SK-N-MC (cell line): ENCODE measurements around the gene CDH4.

Experiments used
- EZH2 ChIP-seq: fragments of 200-600 bp; sonication (generic); IDR thresholded peaks from one replicate; pipeline ENCODE4 v1.6.1; 2017; ENCODE audit warnings: antibody characterized with exemption
- POLR2AphosphoS5 ChIP-seq: IDR thresholded peaks from 2 replicates; pipeline ENCODE4 v1.6.1; 2012; ENCODE audit warnings: mild to moderate bottlenecking, low read depth, low read length, borderline replicate concordance

- TF ChIP-seq POLR2AphosphoS5 (no peak), EZH2 (no peak)
These were observed 48.7 kb upstream of the CDH4 start for GRCh38 chr20:61203320-61203719.
